Retinal pigment epithelial cell (primary cell): ENCODE results near the gene RAB31.
A peak's percentile ranks its signal among the peaks of the same experiment; 100 is the strongest.

Experiments used
- DNase-seq: peaks from one replicate; pipeline ENCODE4 v3.0.0-alpha.2; 2010; ENCODE audit warnings: low read depth
- H3K4me3 ChIP-seq: 2 replicates; pipeline ENCODE4 v1.5.1; 2011; ENCODE audit warnings: mild to moderate bottlenecking, low read length, control low read depth, moderate library complexity
- CTCF ChIP-seq: conservative IDR thresholded peaks from 2 replicates; pipeline ENCODE4 v1.5.1; 2011; ENCODE audit warnings: low read depth, low read length, control low read depth, inconsistent platforms

RAB31 gene

GRCh38 chr18:9838144-9838877, 130.2 kb downstream of the RAB31 start:
- no peak overlapping the region for H3K4me3 ChIP-seq
- DNase-seq: peak; percentile 82
- TF ChIP-seq CTCF: no peak

DNA sequence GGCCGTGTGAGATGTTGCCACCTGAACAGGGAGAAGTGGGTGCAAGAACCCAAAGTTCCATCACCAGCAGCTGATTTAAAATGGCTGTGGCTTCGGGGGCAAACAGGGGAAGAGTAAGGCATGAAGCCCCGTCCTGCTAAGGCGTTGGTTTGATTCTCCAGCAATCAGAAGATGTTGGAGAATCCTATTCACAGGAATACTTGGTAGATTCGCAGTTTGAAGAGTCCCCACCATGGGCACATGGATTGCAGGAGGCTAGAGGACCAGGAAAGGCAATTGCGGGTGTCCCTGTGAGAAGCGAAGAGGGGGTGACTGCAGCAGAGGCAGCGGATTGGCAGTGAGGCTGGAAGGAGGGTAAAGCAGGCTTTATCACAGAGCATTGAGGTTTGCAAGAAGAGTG, 131.1 kb downstream of the RAB31 start:
- TF ChIP-seq CTCF: no peak
- DNase-seq: no peak
- no peak overlapping the region for H3K4me3 ChIP-seq

GRCh38 chr18:9839853-9840252, 131.8 kb downstream of the RAB31 start:
- DNase-seq: no peak
- H3K4me3 ChIP-seq: no peak overlapping the region
- no peak for TF ChIP-seq CTCF

DNA sequence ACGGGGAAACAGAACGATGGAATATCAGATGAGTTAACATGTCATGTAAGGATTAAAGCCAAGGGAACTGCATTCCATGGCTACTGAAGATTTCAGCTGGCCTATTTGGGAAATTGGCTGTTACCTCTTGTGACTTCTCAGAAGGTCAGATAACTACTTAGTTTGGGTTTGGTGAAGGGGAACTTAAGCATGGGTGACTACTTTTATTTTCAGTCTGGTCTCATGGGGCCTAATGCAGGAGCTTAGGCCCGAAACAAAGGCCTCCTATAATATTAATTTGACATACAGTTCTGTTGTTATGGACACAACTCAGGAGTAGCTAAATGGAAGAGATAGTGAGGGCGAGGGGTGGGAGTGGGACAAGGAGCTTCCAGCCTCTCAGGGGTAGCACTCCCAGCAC, 133.7 kb downstream of the RAB31 start:
- no peak for TF ChIP-seq CTCF
- no peak for DNase-seq
- no peak overlapping the region for H3K4me3 ChIP-seq

- no peak for DNase-seq
- no peak overlapping the region for H3K4me3 ChIP-seq
- no peak for TF ChIP-seq CTCF
Observed at GRCh38 chr18:9842448-9842847, 134.3 kb downstream of the RAB31 start.

- no peak overlapping the region for H3K4me3 ChIP-seq
- no peak for DNase-seq
- TF ChIP-seq CTCF: no peak
Observed at GRCh38 chr18:9845256-9845655, 137.2 kb downstream of the RAB31 start.

- no peak overlapping the region for H3K4me3 ChIP-seq
- no peak for DNase-seq
- TF ChIP-seq CTCF: no peak
Observed at GRCh38 chr18:9846162-9846925, 138.2 kb downstream of the RAB31 start.
